ENCODE data around the gene TASP1. TPM values are rescaled to one million over a fixed set of nuclear protein-coding genes. Genes with fewer than 3 reads are reported as not detected.
"Not testable (repeated sequence)": the region's sequence is repeated elsewhere in the genome, so short reads cannot be mapped to it uniquely, and the experiment has no call there.

TASP1 gene
- polyA plus RNA-seq, 1 donor, result 6.6 TPM

DNA sequence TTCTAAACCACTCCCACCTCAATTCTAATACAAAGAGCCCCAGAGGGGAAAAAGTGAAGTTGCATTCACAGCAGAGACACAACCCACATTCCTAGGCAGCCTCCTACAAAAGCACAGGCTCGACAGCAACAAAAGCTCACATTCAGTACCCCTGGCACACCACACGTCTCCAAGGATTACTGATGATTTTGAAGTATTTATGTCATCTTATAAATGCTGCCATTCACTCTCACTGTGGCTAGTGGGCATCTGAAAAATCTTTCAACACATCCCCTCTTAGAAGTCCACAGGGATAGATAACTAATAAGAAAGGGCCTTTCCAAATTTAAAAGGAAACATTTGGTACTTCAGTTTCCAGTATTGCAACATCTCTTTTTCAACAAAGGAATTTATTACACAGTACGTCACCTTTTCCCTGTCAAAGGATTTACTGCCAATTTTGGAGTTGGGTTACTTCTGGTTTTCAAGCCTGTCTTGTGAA lies 146.7 kb downstream of the TASP1 start:
- DNase-seq, result peak; percentile 43

- DNase-seq, result no peak
Measured at GRCh38 chr20:13487202-13487601, 151.5 kb downstream of the TASP1 start.

GRCh38 chr20:13486694-13487093 lies 152.0 kb downstream of the TASP1 start:
- DNase-seq, result no peak

DNA sequence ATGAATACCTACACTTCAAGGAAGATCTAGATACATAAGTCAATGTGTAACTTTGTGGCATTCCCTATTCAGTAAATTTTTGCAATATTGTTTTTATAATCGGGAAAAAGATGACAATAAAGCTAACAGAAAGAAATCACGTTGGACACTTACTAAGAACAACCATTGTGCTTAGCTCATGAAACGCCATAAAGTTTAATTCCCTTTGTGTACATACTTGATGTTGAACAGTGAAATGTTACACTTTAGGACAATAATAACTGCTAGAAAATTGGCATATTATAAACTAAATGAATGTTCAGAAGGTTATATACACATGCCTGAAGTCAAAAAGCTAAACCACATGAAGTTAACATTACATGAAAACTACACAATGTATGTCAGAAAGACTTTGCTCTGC lies 153.2 kb downstream of the TASP1 start:
- no peak for DNase-seq

DNA sequence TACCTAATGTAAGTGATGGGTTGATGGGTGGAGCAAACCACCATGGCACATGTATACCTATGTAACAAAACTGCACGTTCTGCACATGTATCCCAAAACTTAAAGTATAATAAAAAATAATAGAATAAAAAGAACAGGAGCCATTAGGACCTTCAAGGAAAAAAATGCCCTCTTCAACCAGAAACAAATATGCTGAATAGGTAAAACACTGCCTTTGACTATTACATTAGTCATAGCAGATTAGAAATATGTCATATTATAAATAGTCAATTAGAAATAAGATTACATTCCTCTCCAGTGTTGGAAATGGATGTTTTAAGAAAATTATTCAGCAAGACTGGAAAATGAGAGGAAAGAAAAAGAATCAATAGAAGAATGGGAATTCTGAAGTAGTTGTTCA lies 153.7 kb downstream of the TASP1 start:
- DNase-seq, result not testable (repeated sequence)

GRCh38 chr20:13483472-13483871 lies 155.3 kb downstream of the TASP1 start:
- DNase-seq, result not testable (repeated sequence)

DNA sequence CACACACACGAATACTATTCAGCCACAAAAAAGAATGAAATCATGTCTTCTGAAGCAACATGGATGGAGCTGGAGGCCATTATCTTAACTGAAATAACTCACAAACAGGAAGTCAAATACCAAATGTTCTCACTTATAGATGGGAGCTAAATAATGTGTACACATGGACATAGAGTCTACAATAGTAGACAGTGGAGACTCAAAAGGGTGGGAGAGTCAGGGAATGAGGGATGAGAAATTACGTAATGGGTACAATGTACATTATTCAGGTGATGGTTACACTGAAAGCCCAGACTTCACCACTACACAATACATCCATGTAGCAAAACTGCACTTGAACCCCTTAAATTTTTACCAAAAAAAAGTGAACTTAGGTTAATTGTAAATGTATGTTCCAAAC lies 160.4 kb downstream of the TASP1 start:
- DNase-seq, result no peak

DNA sequence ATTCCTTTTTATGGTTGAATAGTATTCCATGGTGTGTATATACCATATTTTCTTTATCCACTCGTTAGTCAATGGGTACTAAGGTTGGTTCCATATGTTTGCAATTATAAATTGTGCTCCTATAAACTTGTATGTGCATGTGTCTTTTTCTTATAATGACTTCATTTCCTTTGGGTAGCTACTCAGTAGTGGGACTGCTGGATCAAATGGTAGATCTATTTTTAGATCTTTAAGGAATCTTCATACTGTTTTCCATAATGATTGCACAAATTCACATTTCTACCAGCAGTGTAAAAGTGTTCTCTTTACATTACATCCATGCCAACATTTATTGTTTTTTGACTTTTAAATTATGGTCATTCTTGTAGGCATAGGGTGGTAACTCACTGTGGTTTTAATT lies 164.3 kb downstream of the TASP1 start:
- DNase-seq, result no peak

GRCh38 chr20:13469262-13469661 lies 169.5 kb downstream of the TASP1 start:
- DNase-seq, result no peak

GRCh38 chr20:13468166-13468565 lies 170.6 kb downstream of the TASP1 start:
- DNase-seq, result no peak

GRCh38 chr20:13464702-13465101 lies 174.0 kb downstream of the TASP1 start:
- DNase-seq, result no peak

DNA sequence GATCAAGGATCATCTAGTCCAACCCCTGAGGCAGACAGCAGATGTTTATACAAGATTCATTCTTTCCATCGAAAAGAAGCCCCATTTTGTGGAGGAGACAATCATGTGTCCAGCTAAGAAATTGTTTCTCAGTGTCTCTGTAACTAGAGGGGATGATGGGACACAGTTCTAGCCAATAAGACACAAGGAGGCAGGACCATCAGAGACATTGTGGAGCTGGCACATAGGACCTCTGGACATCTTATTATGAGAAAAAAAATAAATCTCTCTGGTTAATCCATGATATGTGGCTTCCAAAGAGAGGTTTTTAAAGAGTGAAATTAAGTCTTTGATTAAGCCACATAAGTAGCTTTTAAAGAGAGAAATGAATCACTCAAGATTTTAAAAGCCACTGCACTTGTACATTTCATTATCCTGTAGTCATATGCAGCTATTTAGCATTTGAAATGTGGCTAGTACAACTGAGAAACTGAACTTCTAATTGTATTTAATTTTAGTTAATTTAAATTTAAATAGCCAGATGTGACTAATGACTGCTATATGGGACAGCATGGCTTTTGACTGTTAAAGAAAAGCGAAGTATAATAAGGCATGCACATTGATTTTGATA lies 176.8 kb downstream of the TASP1 start:
- DNase-seq, result no peak

DNA sequence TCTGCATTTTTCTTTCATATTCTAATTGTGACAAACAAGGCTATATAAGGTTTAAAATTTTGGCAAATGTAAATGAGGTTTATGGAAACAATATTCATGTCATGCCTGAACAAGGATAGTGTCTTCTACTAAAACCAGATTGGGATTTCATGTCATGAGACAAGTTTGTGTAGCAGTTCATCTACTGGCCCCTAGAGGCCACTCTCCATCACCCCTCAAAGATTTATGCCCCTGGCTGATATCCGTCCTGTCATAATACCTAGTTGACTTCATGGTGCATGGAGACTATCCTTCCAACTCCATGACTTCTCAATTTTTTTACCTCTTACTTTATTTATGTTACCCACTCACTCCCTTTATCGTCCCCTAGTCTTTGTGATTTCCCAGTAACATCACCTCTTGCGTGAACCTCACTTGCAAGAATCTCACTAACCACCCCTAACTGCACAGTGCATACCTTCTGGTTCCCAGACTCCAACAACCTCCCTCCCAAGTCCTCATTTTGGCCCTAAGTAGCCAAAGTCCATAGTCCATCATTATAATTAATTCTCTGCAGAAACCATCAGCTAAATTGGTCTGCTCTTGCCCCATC lies 179.8 kb downstream of the TASP1 start:
- no peak for DNase-seq

GRCh38 chr20:13457487-13457886 lies 181.2 kb downstream of the TASP1 start:
- no peak for DNase-seq

- DNase-seq, result no peak
Measured at GRCh38 chr20:13455713-13456112, 183.0 kb downstream of the TASP1 start.

GRCh38 chr20:13453367-13453766 lies 185.4 kb downstream of the TASP1 start:
- DNase-seq, result no peak

DNA sequence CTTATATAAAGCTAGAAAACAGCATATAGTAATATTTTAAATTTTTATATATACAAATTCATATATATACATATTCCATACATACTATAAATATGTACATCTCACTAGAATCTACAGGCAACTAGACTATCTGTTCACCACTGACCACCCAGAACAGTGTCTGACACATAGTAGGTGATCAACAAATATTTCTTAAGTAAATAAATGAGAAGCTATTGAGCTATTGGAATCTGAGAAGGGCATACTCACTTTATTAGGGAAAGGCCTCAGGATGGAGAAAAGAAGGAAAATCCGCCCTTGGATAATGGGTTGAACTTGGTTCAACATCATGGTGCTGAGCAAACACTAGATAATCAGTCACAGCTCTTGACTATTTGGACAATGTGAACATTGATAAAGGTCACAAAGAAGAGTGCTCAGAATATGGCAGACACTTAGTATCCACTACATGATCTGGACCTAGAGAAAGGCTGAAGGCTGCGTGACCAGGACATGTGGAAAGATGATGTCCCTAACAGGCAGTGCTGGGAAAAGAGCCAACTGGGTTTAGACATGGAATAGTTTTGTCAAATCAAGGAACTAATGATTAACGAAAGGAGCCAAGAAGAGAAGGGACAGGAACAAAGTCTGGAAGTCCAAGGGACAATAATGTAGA lies 186.1 kb downstream of the TASP1 start:
- DNase-seq, result no peak

GRCh38 chr20:13449868-13450434 lies 188.8 kb downstream of the TASP1 start:
- DNase-seq, result no peak

DNA sequence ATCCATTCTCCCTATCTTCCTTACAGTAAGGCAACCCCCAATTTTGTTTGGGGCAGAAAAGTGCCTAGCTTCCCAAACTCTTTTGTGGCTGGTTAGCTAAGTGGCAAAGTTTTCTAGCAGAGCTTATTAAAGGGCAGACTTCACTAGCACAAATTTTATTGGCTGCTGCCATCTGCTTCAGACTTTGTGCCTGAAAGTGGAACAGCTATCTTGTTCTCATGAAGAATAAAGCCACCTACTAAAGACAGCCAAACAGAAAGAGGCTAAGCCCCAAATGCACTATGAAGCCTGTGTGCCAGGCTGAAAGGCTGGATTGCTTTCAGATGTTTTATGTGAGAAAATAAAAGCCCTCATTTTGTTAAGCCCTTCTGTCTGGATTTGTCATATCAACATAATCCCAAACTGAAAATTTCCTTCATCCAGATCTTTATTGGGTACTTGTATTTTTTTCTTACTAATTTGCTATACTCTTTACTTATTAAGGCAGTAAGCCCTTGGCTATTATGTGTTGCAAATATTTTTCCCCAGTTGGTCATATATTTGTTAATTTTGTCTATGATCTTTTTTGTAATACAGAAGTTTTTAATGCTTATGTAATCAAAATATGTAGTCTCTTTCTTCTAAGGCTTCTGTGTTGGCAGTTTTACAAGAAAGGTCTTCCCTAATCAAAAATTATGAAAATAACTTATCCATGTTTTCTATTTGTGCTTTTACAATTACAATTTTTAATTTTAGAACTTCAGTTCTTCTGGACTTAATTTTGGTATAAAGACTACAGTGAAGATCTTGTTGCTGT lies 191.1 kb downstream of the TASP1 start:
- DNase-seq, result no peak

GRCh38 chr20:13443690-13444089 lies 195.0 kb downstream of the TASP1 start:
- no peak for DNase-seq

DNA sequence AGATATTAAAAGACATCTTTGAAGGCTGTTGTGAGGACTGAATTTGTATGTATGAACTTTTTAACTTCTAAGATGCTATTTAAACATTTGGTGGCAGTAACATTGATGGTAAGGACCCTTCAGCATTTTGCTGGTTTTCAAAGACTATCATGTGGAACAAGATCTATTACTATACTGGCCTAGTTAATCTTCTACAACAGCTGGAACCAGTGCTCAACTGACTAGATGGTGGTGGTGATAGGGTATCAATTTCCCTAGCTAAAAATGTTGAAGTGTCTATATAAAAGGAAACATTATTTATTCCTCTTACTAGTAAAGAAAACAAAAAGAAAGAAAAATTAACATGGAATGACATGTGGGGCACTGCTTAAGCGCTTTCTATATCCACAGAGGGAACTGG lies 195.7 kb downstream of the TASP1 start:
- no peak for DNase-seq

DNA sequence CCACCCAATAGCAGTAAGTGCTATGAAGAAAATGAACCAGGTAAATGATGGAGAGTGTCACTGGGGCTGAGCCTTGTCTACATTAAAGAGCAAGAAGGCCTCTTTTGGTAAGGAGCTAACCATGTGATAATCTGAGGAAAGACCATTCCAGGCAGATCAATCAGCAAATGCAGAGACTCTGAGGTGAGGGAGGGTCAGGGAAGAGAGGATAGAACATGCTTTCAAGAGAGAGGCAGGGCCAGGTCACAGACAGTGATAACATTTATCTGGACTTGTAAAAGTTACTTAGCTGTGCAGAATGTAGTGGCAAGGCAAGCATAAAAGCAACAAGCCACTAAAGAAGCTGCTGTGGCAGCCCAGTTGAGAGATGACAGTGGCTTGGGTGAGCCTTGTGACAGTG lies 197.3 kb downstream of the TASP1 start:
- DNase-seq, result no peak

GRCh38 chr20:13436530-13436929 lies 202.2 kb downstream of the TASP1 start:
- no peak for DNase-seq

Data from hindlimb muscle (tissue), 1 donor.